Measurements from ENCODE around the gene MEIKIN.

Gene MEIKIN

GRCh38 chr5:131932235-131932634 lies 13.2 kb downstream of the MEIKIN start:
- TF ChIP-seq REST (IDR thresholded peaks at IDR 0.05; ENCODE audit: insufficient read depth in 1 of 2, low read depth in 2 of 2, low read length in 2 of 2) (no peak), FOXP2 (optimal IDR thresholded peaks at IDR 0.05; ENCODE audit: borderline replicate concordance, extremely low read depth, extremely low read length, insufficient read depth) (no peak)

DNA sequence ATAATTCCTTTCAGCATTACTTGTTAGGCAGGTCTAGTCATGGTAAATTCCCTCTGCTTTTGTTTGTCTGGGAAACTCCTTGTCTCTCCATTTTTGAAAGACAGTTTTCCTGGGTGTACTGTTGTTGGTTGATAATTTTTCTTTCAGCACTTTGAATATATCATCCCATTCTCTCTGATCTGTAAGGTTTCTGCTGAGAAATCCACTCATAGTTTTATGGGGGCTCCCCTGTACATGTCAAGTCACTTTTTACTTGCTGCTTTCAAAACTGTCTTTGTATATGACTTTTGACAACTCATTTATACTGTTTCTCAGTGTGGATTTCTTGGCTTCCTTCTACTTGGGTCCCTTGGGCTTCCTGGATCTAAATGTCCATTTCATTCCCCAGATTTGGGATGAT lies 16.5 kb downstream of the MEIKIN start:
- TF ChIP-seq POLR2AphosphoS5 (IDR thresholded peaks at IDR 0.05; ENCODE audit: low read depth, low read length) (no peak), SIN3A (IDR thresholded peaks at IDR 0.05; ENCODE audit: borderline replicate concordance, insufficient read depth, low read length) (no peak), REST (IDR thresholded peaks at IDR 0.05; ENCODE audit: insufficient read depth in 1 of 2, low read depth in 2 of 2, low read length in 2 of 2) (no peak), FOXP2 (optimal IDR thresholded peaks at IDR 0.05; ENCODE audit: borderline replicate concordance, extremely low read depth, extremely low read length, insufficient read depth) (no peak), TAF1 (IDR thresholded peaks at IDR 0.05; ENCODE audit: borderline replicate concordance, insufficient read depth, low read length) (no peak)

DNA sequence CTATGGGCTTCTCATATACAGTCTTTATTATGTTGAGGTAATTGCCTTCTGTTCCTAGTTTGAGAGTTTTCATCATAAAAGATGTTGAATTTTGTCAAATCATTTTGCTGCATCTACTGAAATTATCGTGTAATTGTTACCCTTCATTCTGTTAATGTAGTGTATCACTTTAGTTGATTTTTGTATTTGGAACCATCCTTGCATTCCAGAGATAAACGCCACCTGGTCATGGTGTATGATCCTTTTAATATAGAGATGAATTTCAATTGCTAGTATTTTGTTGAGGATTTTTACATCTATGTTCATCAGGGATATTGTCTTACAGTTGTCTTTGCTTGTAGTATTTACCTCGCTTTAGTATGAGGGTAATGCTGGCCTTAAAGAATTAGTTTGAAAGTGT lies 19.3 kb downstream of the MEIKIN start:
- TF ChIP-seq REST (IDR thresholded peaks at IDR 0.05; ENCODE audit: insufficient read depth in 1 of 2, low read depth in 2 of 2, low read length in 2 of 2) (no peak), POLR2AphosphoS5 (IDR thresholded peaks at IDR 0.05; ENCODE audit: low read depth, low read length) (no peak), SIN3A (IDR thresholded peaks at IDR 0.05; ENCODE audit: borderline replicate concordance, insufficient read depth, low read length) (no peak), TAF1 (IDR thresholded peaks at IDR 0.05; ENCODE audit: borderline replicate concordance, insufficient read depth, low read length) (no peak), FOXP2 (optimal IDR thresholded peaks at IDR 0.05; ENCODE audit: borderline replicate concordance, extremely low read depth, extremely low read length, insufficient read depth) (no peak)

GRCh38 chr5:131916481-131916880 lies 29.0 kb downstream of the MEIKIN start:
- TF ChIP-seq REST (IDR thresholded peaks at IDR 0.05; ENCODE audit: insufficient read depth in 1 of 2, low read depth in 2 of 2, low read length in 2 of 2) = no peak
- no peak for TF ChIP-seq TAF1 (IDR thresholded peaks at IDR 0.05; ENCODE audit: borderline replicate concordance, insufficient read depth, low read length)
- no peak for TF ChIP-seq POLR2AphosphoS5 (IDR thresholded peaks at IDR 0.05; ENCODE audit: low read depth, low read length)
- no peak for TF ChIP-seq SIN3A (IDR thresholded peaks at IDR 0.05; ENCODE audit: borderline replicate concordance, insufficient read depth, low read length)
- no peak for TF ChIP-seq FOXP2 (optimal IDR thresholded peaks at IDR 0.05; ENCODE audit: borderline replicate concordance, extremely low read depth, extremely low read length, insufficient read depth)

- TF ChIP-seq FOXP2 (optimal IDR thresholded peaks at IDR 0.05; ENCODE audit: borderline replicate concordance, extremely low read depth, extremely low read length, insufficient read depth) = no peak
- no peak for TF ChIP-seq TAF1 (IDR thresholded peaks at IDR 0.05; ENCODE audit: borderline replicate concordance, insufficient read depth, low read length)
- TF ChIP-seq SIN3A (IDR thresholded peaks at IDR 0.05; ENCODE audit: borderline replicate concordance, insufficient read depth, low read length) = no peak
- TF ChIP-seq POLR2AphosphoS5 (IDR thresholded peaks at IDR 0.05; ENCODE audit: low read depth, low read length) = no peak
- TF ChIP-seq REST (IDR thresholded peaks at IDR 0.05; ENCODE audit: insufficient read depth in 1 of 2, low read depth in 2 of 2, low read length in 2 of 2) = no peak
These were observed 31.0 kb downstream of the MEIKIN start for GRCh38 chr5:131914472-131914871.
